Left renal cortex interstitium (tissue), 4 donors: ENCODE measurements around the gene RAPSN. TPM values are rescaled to one million over a fixed set of nuclear protein-coding genes. Genes with fewer than 3 reads are reported as not detected.

Experiments used
- DNase-seq, 4 donors: peaks; one replicate each; pipeline ENCODE4 v3.0.0-alpha.2; 2013; ENCODE audit warnings: low read depth in 4 of 4, low spot score in 2 of 4, missing footprints in 1 of 4
- polyA plus RNA-seq, 4 donors: library from polyadenylated mRNA; unstranded; fragments of 120-200 nt; gene quantifications; one replicate each; pipeline ENCODE4 v1.2.1, GENCODE V29; 2013; ENCODE audit not compliant: insufficient read length in 4 of 4

The RAPSN gene
- polyA plus RNA-seq, 4 donors = 0.10 to 0.30 (median 0.21) TPM; not detected in 1

GRCh38 chr11:47392546-47393162, 56.3 kb downstream of the RAPSN start:
- DNase-seq = no peak

GRCh38 chr11:47391711-47392432, 57.1 kb downstream of the RAPSN start:
- DNase-seq = no peak

GRCh38 chr11:47391077-47391583, 57.8 kb downstream of the RAPSN start:
- DNase-seq = no peak

GRCh38 chr11:47390422-47390760, 58.5 kb downstream of the RAPSN start:
- no peak for DNase-seq

- no peak for DNase-seq
Measured at GRCh38 chr11:47389577-47390421, 59.1 kb downstream of the RAPSN start.

GRCh38 chr11:47388697-47389576, 60.0 kb downstream of the RAPSN start:
- DNase-seq = no peak

- no peak for DNase-seq
Measured at GRCh38 chr11:47387944-47388696, 60.8 kb downstream of the RAPSN start.

Other genes starting within 250 kb of the RAPSN start
- 10 to 100 TPM; 20.2 to 29.5 (median 23.6) TPM for gene DDB2, start 234.2 kb downstream of the RAPSN start, polyA plus RNA-seq
- 10 to 100 TPM; 52.2 to 57.9 (median 57.2) TPM for gene ACP2, start 200.3 kb downstream of the RAPSN start, polyA plus RNA-seq
- gene NR1H3, start 191.1 kb downstream of the RAPSN start, polyA plus RNA-seq = 10 to 100 TPM; 39.5 to 48.7 (median 41.4) TPM
- gene MADD, start 179.0 kb downstream of the RAPSN start, polyA plus RNA-seq = 10 to 100 TPM; 35.2 to 60.2 (median 46.6) TPM
- under 1 TPM in 3 of 4 donors, not detected in 1; 0.05 to 0.14 (median 0.08) TPM for gene MYBPC3, start 96.4 kb downstream of the RAPSN start, polyA plus RNA-seq
- gene SPI1, start 70.6 kb downstream of the RAPSN start, polyA plus RNA-seq = 1 to 10 TPM; 3.0 to 6.7 (median 4.8) TPM
- gene SLC39A13, start 40.5 kb downstream of the RAPSN start, polyA plus RNA-seq = 10 to 100 TPM; 42.7 to 75.5 (median 65.3) TPM
- gene PSMC3, start 22.7 kb downstream of the RAPSN start, polyA plus RNA-seq = 100 to 1,000 TPM; 126 to 176 (median 155) TPM
- 100 to 1,000 TPM in 2 of 4 donors, 10 to 100 TPM in 2; 82.8 to 132 (median 107) TPM for gene CELF1, start 104.0 kb upstream of the RAPSN start, polyA plus RNA-seq
- 10 to 100 TPM; 50.9 to 65.6 (median 58.7) TPM for gene PTPMT1, start 116.5 kb upstream of the RAPSN start, polyA plus RNA-seq
- gene KBTBD4, start 129.8 kb upstream of the RAPSN start, polyA plus RNA-seq = 10 to 100 TPM; 25.6 to 28.3 (median 26.6) TPM
- 100 to 1,000 TPM; 134 to 154 (median 150) TPM for gene NDUFS3, start 129.9 kb upstream of the RAPSN start, polyA plus RNA-seq
- gene FAM180B, start 137.5 kb upstream of the RAPSN start, polyA plus RNA-seq = under 1 TPM; 0.21 to 0.63 (median 0.44) TPM
- 10 to 100 TPM in 2 of 4 donors, 1 to 10 TPM in 2; 4.3 to 13.8 (median 10.4) TPM for gene C1QTNF4, start 145.3 kb upstream of the RAPSN start, polyA plus RNA-seq
- 100 to 1,000 TPM in 3 of 4 donors, 10 to 100 TPM in 1; 98.2 to 117 (median 108) TPM for gene MTCH2, start 193.4 kb upstream of the RAPSN start, polyA plus RNA-seq